HEK293 (cell line): Measurements from ENCODE around the gene DOK6.

Experiments used
- CTCF ChIA-PET: fragments of 350-600 bp; formaldehyde crosslinking; extraction: SDS; loops from one replicate; lab custom pipeline; 2021; ENCODE audit warnings: antibody characterized with exemption; lab: Yijun Ruan, JAX
- POLR2A ChIA-PET: fragments of 300-600 bp; formaldehyde crosslinking; extraction: SDS; loops from one replicate; lab custom pipeline; 2020; ENCODE audit warnings: antibody characterized with exemption, inconsistent platforms; lab: Yijun Ruan, JAX
- H3K27ac ChIP-seq: fragments of 200-500 bp; sonication (Bioruptor generic); 2 replicates; pipeline ENCODE4 v1.5.1; 2014; ENCODE audit warnings: low read depth, low read length, control low read depth, inconsistent platforms; ENCODE audit errors: extremely low read depth
- H3K36me3 ChIP-seq, 2 experiments: fragments of 200-500 bp in 1 of 2; sonication (Bioruptor generic) in 1 of 2; 1 replicate in 1 of 2; 2 replicates in 1 of 2; pipeline ENCODE4 v1.5.1; 2014 to 2017; ENCODE audit warnings: inconsistent platforms in 2 of 2, low read length in 2 of 2; ENCODE audit not compliant: control insufficient read depth in 2 of 2, insufficient read depth in 1 of 2
- H3K4me1 ChIP-seq: fragments of 200-500 bp; sonication (Bioruptor generic); 2 replicates; pipeline ENCODE4 v1.5.1; 2014; ENCODE audit warnings: mild to moderate bottlenecking, low read length, inconsistent platforms; ENCODE audit not compliant: control insufficient read depth, insufficient read depth
- H3K4me3 ChIP-seq: 2 replicates; pipeline ENCODE4 v1.5.1; 2011; ENCODE audit warnings: low read depth, mild to moderate bottlenecking, control low read depth, low read length, moderate library complexity
- H3K9me3 ChIP-seq: fragments of 200-500 bp; sonication (Bioruptor generic); 2 replicates; pipeline ENCODE4 v1.5.1; 2014; ENCODE audit warnings: low read depth, low read length, inconsistent platforms; ENCODE audit not compliant: control insufficient read depth, insufficient read depth
- KLF7 ChIP-seq: fragments of 450-650 bp; formaldehyde crosslinking; IDR thresholded peaks from 2 replicates; pipeline ENCODE4 v1.5.1; 2016; ENCODE audit warnings: missing biosample characterization, missing genetic modification characterization, borderline replicate concordance
- WT1 ChIP-seq: fragments of 450-650 bp; formaldehyde crosslinking; IDR thresholded peaks from 2 replicates; pipeline ENCODE4 v1.5.1; 2016; ENCODE audit warnings: missing biosample characterization, missing genetic modification characterization
- ZNF341 ChIP-seq: fragments of 450-650 bp; formaldehyde crosslinking; IDR thresholded peaks from 2 replicates; pipeline ENCODE4; 2016; ENCODE audit warnings: low read depth, missing biosample characterization, missing genetic modification characterization
- ZNF501 ChIP-seq: fragments of 450-650 bp; formaldehyde crosslinking; IDR thresholded peaks from 2 replicates; pipeline ENCODE4 v1.5.1; 2016; ENCODE audit warnings: missing biosample characterization, missing genetic modification characterization
- ZNF549 ChIP-seq: fragments of 450-650 bp; IDR thresholded peaks from 2 replicates; pipeline ENCODE4 v1.5.1; 2018; ENCODE audit warnings: missing biosample characterization, missing genetic modification characterization, mild to moderate bottlenecking, inconsistent platforms, moderate library complexity
- ZNF677 ChIP-seq: fragments of 450-650 bp; IDR thresholded peaks from 2 replicates; pipeline ENCODE4 v1.5.0; 2018; ENCODE audit warnings: missing biosample characterization, mild to moderate bottlenecking, missing genetic modification characterization, moderate library complexity
- ZNF701 ChIP-seq: fragments of 450-650 bp; formaldehyde crosslinking; IDR thresholded peaks from 2 replicates; pipeline ENCODE4 v1.5.1; 2016; ENCODE audit warnings: missing biosample characterization, missing genetic modification characterization
- ZNF791 ChIP-seq: fragments of 450-650 bp; formaldehyde crosslinking; IDR thresholded peaks from 2 replicates; pipeline ENCODE4 v1.5.1; 2016; ENCODE audit warnings: missing biosample characterization, missing genetic modification characterization
- TF ChIP-seq, protein P1 (sequence below): fragments of 450-650 bp; formaldehyde crosslinking; conservative IDR thresholded peaks from 2 replicates; pipeline ENCODE4 v1.5.1; 2016; ENCODE audit warnings: low read depth, missing biosample characterization, missing genetic modification characterization
- TF ChIP-seq, protein P2 (sequence below): fragments of 450-650 bp; formaldehyde crosslinking; IDR thresholded peaks from 2 replicates; pipeline ENCODE4 v1.5.1; 2016; ENCODE audit warnings: missing biosample characterization, missing genetic modification characterization
- TF ChIP-seq, protein P3 (sequence below): fragments of 450-650 bp; formaldehyde crosslinking; IDR thresholded peaks from 2 replicates; pipeline ENCODE4 v1.5.1; 2016; ENCODE audit warnings: missing biosample characterization, missing genetic modification characterization
- TF ChIP-seq, protein P4 (sequence below): fragments of 450-650 bp; formaldehyde crosslinking; IDR thresholded peaks from 2 replicates; pipeline ENCODE4 v1.5.1; 2016; ENCODE audit warnings: missing biosample characterization, missing genetic modification characterization
- TF ChIP-seq, protein P5 (sequence below): fragments of 450-650 bp; formaldehyde crosslinking; IDR thresholded peaks from 2 replicates; pipeline ENCODE4 v1.5.1; 2016; ENCODE audit warnings: missing biosample characterization, missing genetic modification characterization

Gene DOK6

DNA sequence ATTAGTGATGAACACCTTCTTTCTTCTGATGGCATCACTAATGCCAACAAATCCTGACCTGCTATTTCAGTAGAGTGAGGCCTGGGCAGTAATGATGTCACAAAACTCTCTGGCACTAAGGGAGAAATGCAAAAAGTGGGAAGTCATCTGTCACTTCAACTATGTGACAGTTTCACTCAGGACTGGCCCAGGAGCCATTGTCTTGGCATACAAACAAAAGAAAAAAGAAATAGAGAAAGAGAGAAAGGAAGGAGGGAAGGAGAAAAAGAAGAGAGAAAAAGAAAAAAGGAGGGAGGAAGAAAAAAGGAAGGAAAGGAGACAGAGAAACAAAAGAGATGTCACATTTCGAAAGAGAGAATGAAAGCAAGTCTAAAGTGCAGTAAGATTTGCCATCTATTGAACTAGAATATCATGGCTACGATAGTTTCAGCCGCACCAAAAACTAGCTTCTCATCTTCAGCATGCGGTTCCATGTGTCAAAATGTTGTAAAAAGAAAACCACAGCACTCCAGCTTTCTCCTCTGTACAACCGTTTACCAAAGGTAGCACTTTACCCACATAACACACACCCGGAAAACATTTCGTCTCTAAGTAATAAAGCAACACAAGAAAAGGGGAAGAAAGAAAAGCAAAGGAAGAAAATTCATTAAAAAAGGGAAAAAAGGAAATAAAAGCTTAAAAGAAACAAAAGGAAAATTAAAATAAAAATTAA is 496.9 kb downstream of the DOK6 start (continued):
- no peak for TF ChIP-seq KLF7 (tag by site-specific recombination)
- no peak for TF ChIP-seq ZNF791
- TF ChIP-seq ZNF501 = no peak
- TF ChIP-seq, protein P1, sequence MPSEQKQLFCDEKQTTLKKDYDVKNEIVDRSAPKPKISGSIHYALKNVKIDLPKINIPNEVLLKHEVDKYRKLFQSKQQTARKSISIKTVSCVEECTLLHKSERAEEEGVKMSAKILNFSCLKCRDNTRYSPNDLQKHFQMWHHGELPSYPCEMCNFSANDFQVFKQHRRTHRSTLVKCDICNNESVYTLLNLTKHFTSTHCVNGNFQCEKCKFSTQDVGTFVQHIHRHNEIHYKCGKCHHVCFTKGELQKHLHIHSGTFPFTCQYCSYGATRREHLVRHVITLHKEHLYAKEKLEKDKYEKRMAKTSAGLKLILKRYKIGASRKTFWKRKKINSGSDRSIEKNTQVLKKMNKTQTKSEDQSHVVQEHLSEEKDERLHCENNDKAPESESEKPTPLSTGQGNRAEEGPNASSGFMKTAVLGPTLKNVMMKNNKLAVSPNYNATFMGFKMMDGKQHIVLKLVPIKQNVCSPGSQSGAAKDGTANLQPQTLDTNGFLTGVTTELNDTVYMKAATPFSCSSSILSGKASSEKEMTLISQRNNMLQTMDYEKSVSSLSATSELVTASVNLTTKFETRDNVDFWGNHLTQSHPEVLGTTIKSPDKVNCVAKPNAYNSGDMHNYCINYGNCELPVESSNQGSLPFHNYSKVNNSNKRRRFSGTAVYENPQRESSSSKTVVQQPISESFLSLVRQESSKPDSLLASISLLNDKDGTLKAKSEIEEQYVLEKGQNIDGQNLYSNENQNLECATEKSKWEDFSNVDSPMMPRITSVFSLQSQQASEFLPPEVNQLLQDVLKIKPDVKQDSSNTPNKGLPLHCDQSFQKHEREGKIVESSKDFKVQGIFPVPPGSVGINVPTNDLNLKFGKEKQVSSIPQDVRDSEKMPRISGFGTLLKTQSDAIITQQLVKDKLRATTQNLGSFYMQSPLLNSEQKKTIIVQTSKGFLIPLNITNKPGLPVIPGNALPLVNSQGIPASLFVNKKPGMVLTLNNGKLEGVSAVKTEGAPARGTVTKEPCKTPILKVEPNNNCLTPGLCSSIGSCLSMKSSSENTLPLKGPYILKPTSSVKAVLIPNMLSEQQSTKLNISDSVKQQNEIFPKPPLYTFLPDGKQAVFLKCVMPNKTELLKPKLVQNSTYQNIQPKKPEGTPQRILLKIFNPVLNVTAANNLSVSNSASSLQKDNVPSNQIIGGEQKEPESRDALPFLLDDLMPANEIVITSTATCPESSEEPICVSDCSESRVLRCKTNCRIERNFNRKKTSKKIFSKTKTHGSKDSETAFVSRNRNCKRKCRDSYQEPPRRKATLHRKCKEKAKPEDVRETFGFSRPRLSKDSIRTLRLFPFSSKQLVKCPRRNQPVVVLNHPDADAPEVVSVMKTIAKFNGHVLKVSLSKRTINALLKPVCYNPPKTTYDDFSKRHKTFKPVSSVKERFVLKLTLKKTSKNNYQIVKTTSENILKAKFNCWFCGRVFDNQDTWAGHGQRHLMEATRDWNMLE = no peak
- TF ChIP-seq, protein P2, sequence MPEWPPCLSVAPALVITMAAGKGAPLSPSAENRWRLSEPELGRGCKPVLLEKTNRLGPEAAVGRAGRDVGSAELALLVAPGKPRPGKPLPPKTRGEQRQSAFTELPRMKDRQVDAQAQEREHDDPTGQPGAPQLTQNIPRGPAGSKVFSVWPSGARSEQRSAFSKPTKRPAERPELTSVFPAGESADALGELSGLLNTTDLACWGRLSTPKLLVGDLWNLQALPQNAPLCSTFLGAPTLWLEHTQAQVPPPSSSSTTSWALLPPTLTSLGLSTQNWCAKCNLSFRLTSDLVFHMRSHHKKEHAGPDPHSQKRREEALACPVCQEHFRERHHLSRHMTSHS (tag by site-specific recombination) = no peak
- TF ChIP-seq, protein P3, sequence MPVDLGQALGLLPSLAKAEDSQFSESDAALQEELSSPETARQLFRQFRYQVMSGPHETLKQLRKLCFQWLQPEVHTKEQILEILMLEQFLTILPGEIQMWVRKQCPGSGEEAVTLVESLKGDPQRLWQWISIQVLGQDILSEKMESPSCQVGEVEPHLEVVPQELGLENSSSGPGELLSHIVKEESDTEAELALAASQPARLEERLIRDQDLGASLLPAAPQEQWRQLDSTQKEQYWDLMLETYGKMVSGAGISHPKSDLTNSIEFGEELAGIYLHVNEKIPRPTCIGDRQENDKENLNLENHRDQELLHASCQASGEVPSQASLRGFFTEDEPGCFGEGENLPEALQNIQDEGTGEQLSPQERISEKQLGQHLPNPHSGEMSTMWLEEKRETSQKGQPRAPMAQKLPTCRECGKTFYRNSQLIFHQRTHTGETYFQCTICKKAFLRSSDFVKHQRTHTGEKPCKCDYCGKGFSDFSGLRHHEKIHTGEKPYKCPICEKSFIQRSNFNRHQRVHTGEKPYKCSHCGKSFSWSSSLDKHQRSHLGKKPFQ = no peak

DNA sequence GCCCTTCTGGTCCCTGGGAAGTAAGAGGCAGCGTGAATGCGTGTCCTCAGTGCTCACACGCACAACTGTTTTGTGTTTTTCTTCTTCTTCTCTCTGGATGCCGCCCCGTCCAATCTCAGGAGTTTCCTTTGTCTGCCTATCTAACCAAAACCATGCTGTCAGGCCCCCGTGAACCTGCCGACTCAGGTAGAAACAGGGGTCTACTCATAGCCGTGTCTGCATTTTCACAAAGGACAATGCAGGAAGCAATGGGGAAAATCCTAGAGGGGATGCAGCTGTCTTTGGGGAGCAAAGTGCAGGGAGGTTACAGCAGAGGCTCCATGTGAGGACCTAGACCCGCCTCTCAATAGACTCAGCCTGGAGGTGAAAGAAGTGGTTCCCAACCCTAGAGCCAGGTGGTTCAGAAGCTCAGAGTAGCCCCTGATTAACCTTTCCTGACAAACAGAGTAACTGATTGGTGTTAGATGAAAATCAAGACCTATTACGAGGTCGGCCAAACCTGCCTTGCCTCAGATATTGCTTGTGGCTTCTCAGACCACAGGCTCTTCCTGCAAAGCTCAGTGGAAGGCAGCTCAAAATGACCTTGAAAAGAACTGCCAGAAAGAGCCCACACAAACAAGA is 497.7 kb downstream of the DOK6 start:
- ChIA-PET POLR2A (no interaction called here), CTCF (interaction anchor here (0.6 kb wide), 1 partner anchor 553 kb away, joined by 4 read pairs; no protein-coding TSS in a partner anchor)
- Histone ChIP-seq H3K4me1 (no peaks in the 10 kb centered on the region), H3K9me3 (no peaks in the 10 kb centered on the region), H3K36me3 (no peaks in the 10 kb centered on the region), H3K4me3 (no peak overlapping the region), H3K27ac (no peak overlapping the region)
- TF ChIP-seq ZNF549 (tag by site-specific recombination) (no peak), ZNF341 (no peak), ZNF677 (tag by site-specific recombination) (no peak), KLF7 (tag by site-specific recombination) (no peak), ZNF701 (tag by site-specific recombination) (no peak), WT1 (tag by site-specific recombination) (no peak)
- TF ChIP-seq, protein P4, sequence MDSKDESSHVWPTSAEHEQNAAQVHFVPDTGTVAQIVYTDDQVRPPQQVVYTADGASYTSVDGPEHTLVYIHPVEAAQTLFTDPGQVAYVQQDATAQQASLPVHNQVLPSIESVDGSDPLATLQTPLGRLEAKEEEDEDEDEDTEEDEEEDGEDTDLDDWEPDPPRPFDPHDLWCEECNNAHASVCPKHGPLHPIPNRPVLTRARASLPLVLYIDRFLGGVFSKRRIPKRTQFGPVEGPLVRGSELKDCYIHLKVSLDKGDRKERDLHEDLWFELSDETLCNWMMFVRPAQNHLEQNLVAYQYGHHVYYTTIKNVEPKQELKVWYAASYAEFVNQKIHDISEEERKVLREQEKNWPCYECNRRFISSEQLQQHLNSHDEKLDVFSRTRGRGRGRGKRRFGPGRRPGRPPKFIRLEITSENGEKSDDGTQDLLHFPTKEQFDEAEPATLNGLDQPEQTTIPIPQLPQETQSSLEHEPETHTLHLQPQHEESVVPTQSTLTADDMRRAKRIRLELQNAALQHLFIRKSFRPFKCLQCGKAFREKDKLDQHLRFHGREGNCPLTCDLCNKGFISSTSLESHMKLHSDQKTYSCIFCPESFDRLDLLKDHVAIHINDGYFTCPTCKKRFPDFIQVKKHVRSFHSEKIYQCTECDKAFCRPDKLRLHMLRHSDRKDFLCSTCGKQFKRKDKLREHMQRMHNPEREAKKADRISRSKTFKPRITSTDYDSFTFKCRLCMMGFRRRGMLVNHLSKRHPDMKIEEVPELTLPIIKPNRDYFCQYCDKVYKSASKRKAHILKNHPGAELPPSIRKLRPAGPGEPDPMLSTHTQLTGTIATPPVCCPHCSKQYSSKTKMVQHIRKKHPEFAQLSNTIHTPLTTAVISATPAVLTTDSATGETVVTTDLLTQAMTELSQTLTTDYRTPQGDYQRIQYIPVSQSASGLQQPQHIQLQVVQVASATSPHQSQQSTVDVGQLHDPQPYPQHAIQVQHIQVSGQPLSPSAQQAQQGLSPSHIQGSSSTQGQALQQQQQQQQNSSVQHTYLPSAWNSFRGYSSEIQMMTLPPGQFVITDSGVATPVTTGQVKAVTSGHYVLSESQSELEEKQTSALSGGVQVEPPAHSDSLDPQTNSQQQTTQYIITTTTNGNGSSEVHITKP = no peak
- TF ChIP-seq, protein P5, sequence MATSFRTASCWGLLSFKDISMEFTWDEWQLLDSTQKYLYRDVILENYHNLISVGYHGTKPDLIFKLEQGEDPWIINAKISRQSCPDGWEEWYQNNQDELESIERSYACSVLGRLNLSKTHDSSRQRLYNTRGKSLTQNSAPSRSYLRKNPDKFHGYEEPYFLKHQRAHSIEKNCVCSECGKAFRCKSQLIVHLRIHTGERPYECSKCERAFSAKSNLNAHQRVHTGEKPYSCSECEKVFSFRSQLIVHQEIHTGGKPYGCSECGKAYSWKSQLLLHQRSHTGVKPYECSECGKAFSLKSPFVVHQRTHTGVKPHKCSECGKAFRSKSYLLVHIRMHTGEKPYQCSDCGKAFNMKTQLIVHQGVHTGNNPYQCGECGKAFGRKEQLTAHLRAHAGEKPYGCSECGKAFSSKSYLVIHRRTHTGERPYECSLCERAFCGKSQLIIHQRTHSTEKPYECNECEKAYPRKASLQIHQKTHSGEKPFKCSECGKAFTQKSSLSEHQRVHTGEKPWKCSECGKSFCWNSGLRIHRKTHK (tag by site-specific recombination) = no peak
